ENCODE measurements around the gene RAB6B. TPM values are rescaled to one million over a fixed set of nuclear protein-coding genes. Genes with fewer than 3 reads are reported as not detected.

The RAB6B gene
- total and polyA plus RNA-seq, 10 donors: 1.3 to 20.4 (median 8.5) TPM

DNA sequence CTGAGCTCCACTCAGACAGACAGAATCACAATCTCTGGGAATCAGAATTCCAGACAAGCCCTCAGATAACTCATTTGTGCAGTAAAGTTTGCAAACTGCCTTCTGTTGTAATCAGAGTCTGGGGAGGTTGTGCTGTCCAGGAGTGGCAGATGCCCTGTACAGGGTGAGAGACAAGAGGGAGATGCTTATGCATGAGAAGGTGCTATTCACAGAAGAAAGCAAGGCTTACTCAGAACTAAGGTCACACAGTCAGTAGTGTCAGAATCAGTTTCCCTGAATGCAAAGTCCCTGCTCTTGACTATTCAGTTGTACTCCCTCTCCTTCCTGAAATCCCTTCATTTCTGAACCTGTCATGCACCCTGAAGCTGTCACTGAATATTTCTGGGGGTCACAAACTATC is 46.3 kb downstream of the RAB6B start:
- no peak overlapping the region for H3K27ac ChIP-seq
- H3K4me3 ChIP-seq: no peak overlapping the region
- peaks cover 0 to 5% (median 0%) of the 10 kb centered on the region in 8 donors for H3K9me3 ChIP-seq
- no peak for DNase-seq
- no peak for TF ChIP-seq POLR2A (IDR thresholded peaks at IDR 0.05)
- no peak for TF ChIP-seq POLR2AphosphoS5 (IDR thresholded peaks at IDR 0.05)
- TF ChIP-seq, protein P1, sequence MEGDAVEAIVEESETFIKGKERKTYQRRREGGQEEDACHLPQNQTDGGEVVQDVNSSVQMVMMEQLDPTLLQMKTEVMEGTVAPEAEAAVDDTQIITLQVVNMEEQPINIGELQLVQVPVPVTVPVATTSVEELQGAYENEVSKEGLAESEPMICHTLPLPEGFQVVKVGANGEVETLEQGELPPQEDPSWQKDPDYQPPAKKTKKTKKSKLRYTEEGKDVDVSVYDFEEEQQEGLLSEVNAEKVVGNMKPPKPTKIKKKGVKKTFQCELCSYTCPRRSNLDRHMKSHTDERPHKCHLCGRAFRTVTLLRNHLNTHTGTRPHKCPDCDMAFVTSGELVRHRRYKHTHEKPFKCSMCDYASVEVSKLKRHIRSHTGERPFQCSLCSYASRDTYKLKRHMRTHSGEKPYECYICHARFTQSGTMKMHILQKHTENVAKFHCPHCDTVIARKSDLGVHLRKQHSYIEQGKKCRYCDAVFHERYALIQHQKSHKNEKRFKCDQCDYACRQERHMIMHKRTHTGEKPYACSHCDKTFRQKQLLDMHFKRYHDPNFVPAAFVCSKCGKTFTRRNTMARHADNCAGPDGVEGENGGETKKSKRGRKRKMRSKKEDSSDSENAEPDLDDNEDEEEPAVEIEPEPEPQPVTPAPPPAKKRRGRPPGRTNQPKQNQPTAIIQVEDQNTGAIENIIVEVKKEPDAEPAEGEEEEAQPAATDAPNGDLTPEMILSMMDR (IDR thresholded peaks at IDR 0.05 in 8 of 11, conservative IDR thresholded peaks at IDR 0.05 in 3 of 11): no peak
- intact Hi-C loops (cut with DNase I; ENCODE audit: low total_unique reads): no loop called here
- H3K36me3 ChIP-seq: no peaks in the 10 kb centered on the region
- no peaks in the 10 kb centered on the region for H3K27me3 ChIP-seq (replicated peaks in 1 of 7)
- peaks cover 0 to 17% (median 1%) of the 10 kb centered on the region in 6 donors for H3K4me1 ChIP-seq

DNA sequence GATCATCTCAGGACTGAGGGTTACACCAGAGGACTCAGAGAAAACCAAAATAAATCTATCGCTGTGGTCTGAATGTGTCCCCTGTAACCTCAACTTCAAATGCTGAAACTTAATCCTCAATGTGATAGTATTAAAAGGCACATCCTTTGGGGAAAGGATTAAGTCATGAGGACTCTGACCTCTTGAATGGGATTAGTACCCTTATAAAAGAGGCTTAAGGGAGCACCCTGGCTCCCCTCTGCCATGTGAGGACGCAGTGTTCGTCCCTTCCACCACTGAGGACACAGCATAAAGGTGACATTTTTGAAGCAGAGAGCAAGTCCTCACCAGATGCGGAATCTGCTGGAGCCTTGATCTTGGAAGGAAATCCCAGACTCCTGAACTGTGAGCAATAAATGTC is 50.6 kb downstream of the RAB6B start:
- WGBS, 5 donors: 89 to 99% (median 96%) methylated on average over 4 of the region's 4 CpGs
- DNase-seq: no peak

DNA sequence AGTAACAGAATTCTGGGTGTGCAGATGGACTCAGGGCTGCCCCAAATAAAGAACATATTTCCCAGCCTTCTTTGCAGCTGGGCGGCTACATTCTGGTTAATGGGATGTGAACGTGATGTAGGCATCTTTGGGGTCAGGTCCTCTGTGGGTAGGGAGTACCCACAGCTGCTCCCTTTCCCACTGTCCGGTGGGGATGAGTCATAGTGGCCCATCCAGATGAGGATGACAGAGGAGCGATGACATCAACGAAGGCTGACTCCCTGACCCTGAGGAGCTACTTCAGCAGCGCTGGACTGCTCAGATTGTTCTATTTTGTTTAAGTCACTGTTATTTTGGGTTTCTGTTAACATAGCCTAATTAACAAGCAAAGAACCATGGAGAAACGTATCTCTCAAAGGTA is 52.0 kb downstream of the RAB6B start:
- peaks cover 0 to 8% (median 2%) of the 10 kb centered on the region in 6 donors for H3K36me3 ChIP-seq
- TF ChIP-seq POLR2AphosphoS5 (IDR thresholded peaks at IDR 0.05): no peak
- TF ChIP-seq, protein P1 (IDR thresholded peaks at IDR 0.05 in 8 of 11, conservative IDR thresholded peaks at IDR 0.05 in 3 of 11): no peak
- TF ChIP-seq POLR2A (IDR thresholded peaks at IDR 0.05): no peak
- WGBS, 5 donors: 82 to 93% (median 89%) methylated on average over 5 to 7 of the region's 7 CpGs
- DNase-seq: no peak
- H3K9me3 ChIP-seq: peaks cover 0 to 5% (median 0%) of the 10 kb centered on the region in 8 donors
- H3K27me3 ChIP-seq (replicated peaks in 1 of 7): no peaks in the 10 kb centered on the region
- no peaks in the 10 kb centered on the region for H3K4me1 ChIP-seq
- intact Hi-C loops (cut with DNase I; ENCODE audit: low total_unique reads): no loop called here
- H3K27ac ChIP-seq: no peak overlapping the region
- no peak overlapping the region for H3K4me3 ChIP-seq

More for the DNA sequence above, 50.6 kb downstream of the RAB6B start:
- Histone ChIP-seq H3K27ac (no peak overlapping the region), H3K4me3 (no peak overlapping the region), H3K4me1 (no peaks in the 10 kb centered on the region), H3K27me3 (replicated peaks in 1 of 7) (no peaks in the 10 kb centered on the region), H3K9me3 (peaks cover 0 to 5% (median 0%) of the 10 kb centered on the region in 8 donors), H3K36me3 (no peaks in the 10 kb centered on the region)
- intact Hi-C loops (cut with DNase I; ENCODE audit: low total_unique reads): no loop called here
- TF ChIP-seq POLR2AphosphoS5 (IDR thresholded peaks at IDR 0.05) (no peak), POLR2A (IDR thresholded peaks at IDR 0.05) (no peak)
- TF ChIP-seq, protein P1 (IDR thresholded peaks at IDR 0.05 in 8 of 11, conservative IDR thresholded peaks at IDR 0.05 in 3 of 11): no peak

DNA sequence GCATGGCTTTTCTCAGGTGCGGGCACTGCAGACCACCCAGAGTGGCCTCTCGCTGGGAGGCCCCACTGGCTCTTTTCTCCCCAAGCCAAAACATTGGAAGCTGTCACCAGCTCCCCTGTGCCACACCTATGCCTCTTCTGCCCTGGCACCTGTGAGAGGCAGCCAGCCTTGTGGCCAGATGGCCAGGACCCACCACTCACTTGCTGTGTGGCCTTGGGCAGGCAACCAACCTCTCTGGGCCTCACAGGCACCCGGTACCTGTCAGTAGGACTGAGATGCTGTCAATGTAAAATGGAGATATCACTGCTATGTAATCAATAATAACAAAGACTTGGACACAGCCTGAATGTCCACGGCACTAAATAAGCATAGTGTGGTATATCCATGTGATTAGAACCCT is 53.5 kb downstream of the RAB6B start:
- no peak for TF ChIP-seq POLR2A (IDR thresholded peaks at IDR 0.05)
- no peak for TF ChIP-seq POLR2AphosphoS5 (IDR thresholded peaks at IDR 0.05)
- TF ChIP-seq, protein P1 (IDR thresholded peaks at IDR 0.05 in 8 of 11, conservative IDR thresholded peaks at IDR 0.05 in 3 of 11): no peak
- DNase-seq: no peak
- H3K9me3 ChIP-seq: peaks cover 0 to 5% (median 0%) of the 10 kb centered on the region in 8 donors
- intact Hi-C loops (cut with DNase I; ENCODE audit: low total_unique reads): no loop called here
- peaks cover 0 to 22% (median 2%) of the 10 kb centered on the region in 6 donors for H3K36me3 ChIP-seq
- H3K27me3 ChIP-seq (replicated peaks in 1 of 7): no peaks in the 10 kb centered on the region
- WGBS, 5 donors: 68 to 95% (median 88%) methylated on average over 4 of the region's 4 CpGs
- H3K4me1 ChIP-seq: no peaks in the 10 kb centered on the region
- no peak overlapping the region for H3K4me3 ChIP-seq
- H3K27ac ChIP-seq: no peak overlapping the region
